ENCODE results near the gene PNPLA5.

DNA sequence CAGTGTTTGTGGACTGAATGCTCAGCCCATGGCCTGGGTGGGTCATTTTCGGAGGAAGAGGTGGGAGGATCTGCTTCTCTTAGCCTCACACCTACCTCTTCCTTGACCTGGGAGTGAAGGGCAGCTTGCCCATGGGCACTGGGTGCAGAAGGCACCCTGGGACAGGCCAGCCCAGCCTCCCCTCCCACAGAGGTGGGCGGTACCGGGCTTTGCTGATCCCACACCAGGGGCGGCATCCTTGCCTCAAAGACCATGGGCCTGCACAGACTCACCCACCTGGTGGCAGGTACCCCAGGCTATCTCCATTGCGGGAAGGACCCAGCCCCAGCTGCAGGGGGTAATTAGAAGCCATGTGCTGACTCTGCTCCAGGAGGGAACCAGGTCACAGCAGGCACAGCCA lies 1.5 kb upstream of the PNPLA5 start:
- TF ChIP-seq, protein P1, sequence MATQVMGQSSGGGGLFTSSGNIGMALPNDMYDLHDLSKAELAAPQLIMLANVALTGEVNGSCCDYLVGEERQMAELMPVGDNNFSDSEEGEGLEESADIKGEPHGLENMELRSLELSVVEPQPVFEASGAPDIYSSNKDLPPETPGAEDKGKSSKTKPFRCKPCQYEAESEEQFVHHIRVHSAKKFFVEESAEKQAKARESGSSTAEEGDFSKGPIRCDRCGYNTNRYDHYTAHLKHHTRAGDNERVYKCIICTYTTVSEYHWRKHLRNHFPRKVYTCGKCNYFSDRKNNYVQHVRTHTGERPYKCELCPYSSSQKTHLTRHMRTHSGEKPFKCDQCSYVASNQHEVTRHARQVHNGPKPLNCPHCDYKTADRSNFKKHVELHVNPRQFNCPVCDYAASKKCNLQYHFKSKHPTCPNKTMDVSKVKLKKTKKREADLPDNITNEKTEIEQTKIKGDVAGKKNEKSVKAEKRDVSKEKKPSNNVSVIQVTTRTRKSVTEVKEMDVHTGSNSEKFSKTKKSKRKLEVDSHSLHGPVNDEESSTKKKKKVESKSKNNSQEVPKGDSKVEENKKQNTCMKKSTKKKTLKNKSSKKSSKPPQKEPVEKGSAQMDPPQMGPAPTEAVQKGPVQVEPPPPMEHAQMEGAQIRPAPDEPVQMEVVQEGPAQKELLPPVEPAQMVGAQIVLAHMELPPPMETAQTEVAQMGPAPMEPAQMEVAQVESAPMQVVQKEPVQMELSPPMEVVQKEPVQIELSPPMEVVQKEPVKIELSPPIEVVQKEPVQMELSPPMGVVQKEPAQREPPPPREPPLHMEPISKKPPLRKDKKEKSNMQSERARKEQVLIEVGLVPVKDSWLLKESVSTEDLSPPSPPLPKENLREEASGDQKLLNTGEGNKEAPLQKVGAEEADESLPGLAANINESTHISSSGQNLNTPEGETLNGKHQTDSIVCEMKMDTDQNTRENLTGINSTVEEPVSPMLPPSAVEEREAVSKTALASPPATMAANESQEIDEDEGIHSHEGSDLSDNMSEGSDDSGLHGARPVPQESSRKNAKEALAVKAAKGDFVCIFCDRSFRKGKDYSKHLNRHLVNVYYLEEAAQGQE (IDR thresholded peaks at IDR 0.05; ENCODE audit: insufficient replicate concordance, low read depth): no peak
- TF ChIP-seq, protein P2, sequence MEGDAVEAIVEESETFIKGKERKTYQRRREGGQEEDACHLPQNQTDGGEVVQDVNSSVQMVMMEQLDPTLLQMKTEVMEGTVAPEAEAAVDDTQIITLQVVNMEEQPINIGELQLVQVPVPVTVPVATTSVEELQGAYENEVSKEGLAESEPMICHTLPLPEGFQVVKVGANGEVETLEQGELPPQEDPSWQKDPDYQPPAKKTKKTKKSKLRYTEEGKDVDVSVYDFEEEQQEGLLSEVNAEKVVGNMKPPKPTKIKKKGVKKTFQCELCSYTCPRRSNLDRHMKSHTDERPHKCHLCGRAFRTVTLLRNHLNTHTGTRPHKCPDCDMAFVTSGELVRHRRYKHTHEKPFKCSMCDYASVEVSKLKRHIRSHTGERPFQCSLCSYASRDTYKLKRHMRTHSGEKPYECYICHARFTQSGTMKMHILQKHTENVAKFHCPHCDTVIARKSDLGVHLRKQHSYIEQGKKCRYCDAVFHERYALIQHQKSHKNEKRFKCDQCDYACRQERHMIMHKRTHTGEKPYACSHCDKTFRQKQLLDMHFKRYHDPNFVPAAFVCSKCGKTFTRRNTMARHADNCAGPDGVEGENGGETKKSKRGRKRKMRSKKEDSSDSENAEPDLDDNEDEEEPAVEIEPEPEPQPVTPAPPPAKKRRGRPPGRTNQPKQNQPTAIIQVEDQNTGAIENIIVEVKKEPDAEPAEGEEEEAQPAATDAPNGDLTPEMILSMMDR (IDR thresholded peaks at IDR 0.05; ENCODE audit: insufficient read depth, low read length): no peak

Measured in HL-60 (cell line).